CD14-positive monocyte (primary cell): ENCODE measurements around the gene MMD2. TPM values are rescaled to one million over a fixed set of nuclear protein-coding genes. Genes with fewer than 3 reads are reported as not detected.

Source experiments
- DNase-seq, 3 donors: peaks; one replicate each; pipeline ENCODE4 v3.0.0-alpha.2; 2011 to 2022
- H2AFZ ChIP-seq: 2 replicates; pipeline ENCODE4 v1.6.0; 2012; ENCODE audit warnings: mild to moderate bottlenecking, low read depth, low read length, inconsistent platforms; ENCODE audit not compliant: insufficient read depth, poor library complexity, severe bottlenecking
- H3K27ac ChIP-seq, 2 donors: 1 replicate in 1 of 2; 2 replicates in 1 of 2; pipeline ENCODE4 v1.5.1; 2012 to 2013; ENCODE audit warnings: low read length in 2 of 2, control low read depth in 1 of 2, inconsistent platforms in 1 of 2, low read depth in 1 of 2, mild to moderate bottlenecking in 1 of 2
- H3K27me3 ChIP-seq, 2 donors: one replicate each; pipeline versions ENCODE4 v1.6.0 to v1.6.1; 2011 to 2013; ENCODE audit warnings: low read length in 2 of 2; ENCODE audit not compliant: control insufficient read depth in 2 of 2, insufficient read depth in 2 of 2
- H3K36me3 ChIP-seq, 2 donors: replicated peaks in 1 of 2; 1 replicate in 1 of 2; 2 replicates in 1 of 2; pipeline versions ENCODE4 v1.5.1 to v1.6.1; 2012 to 2013; ENCODE audit warnings: low read length in 2 of 2, control low read depth in 1 of 2, inconsistent platforms in 1 of 2, mild to moderate bottlenecking in 1 of 2; ENCODE audit not compliant: insufficient read depth in 2 of 2, control insufficient read depth in 1 of 2
- H3K4me1 ChIP-seq, 2 donors: 1 replicate in 1 of 2; 2 replicates in 1 of 2; pipeline versions ENCODE4 v1.5.1 to v1.6.1; 2012 to 2013; ENCODE audit warnings: low read length in 2 of 2, control low read depth in 1 of 2, inconsistent platforms in 1 of 2, mild to moderate bottlenecking in 1 of 2, moderate library complexity in 1 of 2; ENCODE audit not compliant: insufficient read depth in 2 of 2, control insufficient read depth in 1 of 2
- H3K4me2 ChIP-seq: replicated peaks from 2 replicates; pipeline ENCODE3; 2012; ENCODE audit warnings: low read length, moderate library complexity, mild to moderate bottlenecking; ENCODE audit not compliant: poor library complexity, severe bottlenecking; ENCODE audit errors: extremely low read depth
- H3K4me3 ChIP-seq, 3 experiments: fragments of 200-600 bp in 1 of 3; sonication (generic) in 1 of 3; replicated peaks in 1 of 3; 1 replicate in 2 of 3; 2 replicates in 1 of 3; pipeline ENCODE4 v1.5.1; 2011 to 2013; ENCODE audit warnings: low read length in 3 of 3, mild to moderate bottlenecking in 3 of 3, control low read depth in 2 of 3, low read depth in 2 of 3, inconsistent platforms in 1 of 3, moderate library complexity in 1 of 3
- H3K79me2 ChIP-seq: 2 replicates; pipeline ENCODE4 v1.6.0; 2012; ENCODE audit warnings: mild to moderate bottlenecking, control low read depth, inconsistent platforms, low read length, moderate library complexity; ENCODE audit not compliant: insufficient read depth
- H3K9ac ChIP-seq: 2 replicates; pipeline ENCODE4 v1.6.0; 2017; ENCODE audit warnings: low read length, mild to moderate bottlenecking; ENCODE audit not compliant: insufficient read depth, poor library complexity, severe bottlenecking
- H3K9me3 ChIP-seq, 2 donors: replicated peaks in 1 of 2; 1 replicate in 1 of 2; 2 replicates in 1 of 2; pipeline versions ENCODE4 v1.5.1 to v1.6.1; 2012 to 2013; ENCODE audit warnings: low read length in 2 of 2, control low read depth in 1 of 2; ENCODE audit not compliant: control insufficient read depth in 1 of 2, insufficient read depth in 1 of 2
- H4K20me1 ChIP-seq: 2 replicates; pipeline ENCODE4 v1.6.0; 2012; ENCODE audit warnings: mild to moderate bottlenecking, low read length, control low read depth, moderate library complexity; ENCODE audit not compliant: insufficient read depth
- H3K27ac Mint-ChIP-seq, 7 donors: one replicate each; pipeline ENCODE4 v1.8.0; 2020; ENCODE audit warnings: mild to moderate bottlenecking in 7 of 7, mixed read lengths in 7 of 7, moderate library complexity in 6 of 7, inconsistent platforms in 2 of 7
- H3K27me3 Mint-ChIP-seq, 3 donors: one replicate each; pipeline ENCODE4 v1.8.0; 2021 to 2022; ENCODE audit warnings: low read depth in 3 of 3, mild to moderate bottlenecking in 3 of 3, mixed read lengths in 3 of 3, moderate library complexity in 3 of 3, inconsistent platforms in 1 of 3
- H3K36me3 Mint-ChIP-seq, 2 donors: one replicate each; pipeline ENCODE4 v1.8.0; 2020; ENCODE audit warnings: mixed read lengths in 2 of 2, inconsistent platforms in 1 of 2, mild to moderate bottlenecking in 1 of 2
- H3K4me1 Mint-ChIP-seq: one replicate; pipeline ENCODE4 v1.8.0; 2020; ENCODE audit warnings: mild to moderate bottlenecking, mixed read lengths
- H3K4me3 Mint-ChIP-seq, 2 donors: one replicate each; pipeline ENCODE4 v1.8.0; 2020; ENCODE audit warnings: mild to moderate bottlenecking in 2 of 2, mixed read lengths in 2 of 2, moderate library complexity in 1 of 2
- H3K9me3 Mint-ChIP-seq, 7 donors: one replicate each; pipeline ENCODE4 v1.8.0; 2020 to 2022; ENCODE audit warnings: mixed read lengths in 7 of 7, mild to moderate bottlenecking in 6 of 7, moderate library complexity in 6 of 7, inconsistent platforms in 2 of 7
- CTCF ChIP-seq: fragments of 200-600 bp; IDR thresholded peaks from one replicate; pipeline ENCODE4 v1.8.0; 2022; ENCODE audit warnings: antibody characterized with exemption, mild to moderate bottlenecking
- WGBS: methylation state at CpG from one replicate; pipeline ENCODE4 v1.1.5; 2013; ENCODE audit warnings: missing lambda C conversion rate; ENCODE audit not compliant: insufficient coverage; 5-methylcytosine and 5-hydroxymethylcytosine counted together
- intact Hi-C, 2 donors: fragments of 100-400 bp; cut with micrococcal nuclease; formaldehyde crosslinking; loops; one replicate each; pipeline versions ENCODE4 v1.15.0 to v1.15.1; 2023
- polyA plus RNA-seq, 3 donors: library from polyadenylated mRNA; depleted of rRNA in 1 of 3; unstranded in 2 of 3; stranded (reverse) in 1 of 3; fragments of 300-500 nt in 2 of 3; fragments of >200 nt in 1 of 3; fragmentation: Illumina TruSeq in 2 of 3; gene quantifications; 1 replicate in 2 of 3; 2 replicates in 1 of 3; pipeline ENCODE4 v1.2.3, GENCODE V29; 2012 to 2021

MMD2 gene
- polyA plus RNA-seq, 3 donors, result not detected

- Histone ChIP-seq H3K4me1 (peaks cover 0 to 7% of the 10 kb centered on the region in 2 donors), H3K79me2 (no peaks in the 10 kb centered on the region), H3K9ac (no peak overlapping the region), H3K4me2 (no peak overlapping the region), H2AFZ (no peak overlapping the region), H3K9me3 (peaks cover 3 to 4% of the 10 kb centered on the region in 2 donors), H3K27me3 (peaks cover 0 to 7% of the 10 kb centered on the region in 2 donors), H3K4me3 (no peak overlapping the region), H3K27ac (no peak overlapping the region), H3K36me3 (no peaks in the 10 kb centered on the region), H4K20me1 (no peaks in the 10 kb centered on the region)
- H3K4me1 Mint-ChIP-seq, result no peaks in the 10 kb centered on the region
- H3K9me3 Mint-ChIP-seq, result peaks cover 3 to 11% (median 5%) of the 10 kb centered on the region in 7 donors
- no peak for DNase-seq
- no peaks in the 10 kb centered on the region for H3K36me3 Mint-ChIP-seq
- WGBS, result 100% methylated on average over 2 of the region's 3 CpGs
- H3K27ac Mint-ChIP-seq, result no peak overlapping the region
- TF ChIP-seq CTCF, result no peak
- intact Hi-C loops, result no loop called here
- peaks cover 13 to 35% (median 23%) of the 10 kb centered on the region in 3 donors for H3K27me3 Mint-ChIP-seq
- H3K4me3 Mint-ChIP-seq, result no peak overlapping the region
These were observed 70.8 kb downstream of the MMD2 start for GRCh38 chr7:4888161-4888560.

GRCh38 chr7:4886671-4887070 lies 72.3 kb downstream of the MMD2 start:
- no peak overlapping the region for H2AFZ ChIP-seq
- no peak overlapping the region for H3K27ac ChIP-seq
- H3K4me3 ChIP-seq, result no peak overlapping the region
- H4K20me1 ChIP-seq, result no peaks in the 10 kb centered on the region
- H3K4me2 ChIP-seq, result no peak overlapping the region
- DNase-seq, result no peak
- WGBS, result no CpG with 5 or more reads among the region's 1 CpG
- H3K9ac ChIP-seq, result no peak overlapping the region
- H3K4me1 ChIP-seq, result peaks cover 0 to 15% of the 10 kb centered on the region in 2 donors
- no peaks in the 10 kb centered on the region for H3K79me2 ChIP-seq
- peaks cover 3 to 4% of the 10 kb centered on the region in 2 donors for H3K9me3 ChIP-seq
- Mint-ChIP-seq H3K27me3 (peaks cover 25 to 50% (median 36%) of the 10 kb centered on the region in 3 donors), H3K4me1 (peaks cover 10% of the 10 kb centered on the region), H3K36me3 (peaks cover 0 to 3% of the 10 kb centered on the region in 2 donors), H3K27ac (no peak overlapping the region), H3K4me3 (no peak overlapping the region), H3K9me3 (peaks cover 3 to 10% (median 5%) of the 10 kb centered on the region in 7 donors)
- peaks cover 12 to 21% of the 10 kb centered on the region in 2 donors for H3K27me3 ChIP-seq
- TF ChIP-seq CTCF, result no peak
- H3K36me3 ChIP-seq, result no peaks in the 10 kb centered on the region
- intact Hi-C loops, result no loop called here
